HPDE6-E6E7 (cell line): ENCODE measurements around the gene ZNF460.
"Not testable (repeated sequence)": the region's sequence is repeated elsewhere in the genome, so short reads cannot be mapped to it uniquely, and the experiment has no call there.

Experiments used
- DNase-seq: peaks from one replicate; pipeline ENCODE4 v3.0.0; 2011; ENCODE audit warnings: missing footprints; ENCODE audit errors: extremely low spot score

Gene ZNF460

GRCh38 chr19:57280165-57280961 is at the start of gene ZNF460:
TSS of gene ZNF460 (plus strand) at chr19:57280485. CDS start at chr19:57280807, 322 bp downstream.
- peak; percentile 94 for DNase-seq

- no peak for DNase-seq
Observed at GRCh38 chr19:57231686-57232085, 48.6 kb upstream of the ZNF460 start.

GRCh38 chr19:57233207-57233606 is 47.1 kb upstream of the ZNF460 start:
- no peak for DNase-seq

- DNase-seq, result no peak
Observed at GRCh38 chr19:57239982-57240310, 40.3 kb upstream of the ZNF460 start.

DNA sequence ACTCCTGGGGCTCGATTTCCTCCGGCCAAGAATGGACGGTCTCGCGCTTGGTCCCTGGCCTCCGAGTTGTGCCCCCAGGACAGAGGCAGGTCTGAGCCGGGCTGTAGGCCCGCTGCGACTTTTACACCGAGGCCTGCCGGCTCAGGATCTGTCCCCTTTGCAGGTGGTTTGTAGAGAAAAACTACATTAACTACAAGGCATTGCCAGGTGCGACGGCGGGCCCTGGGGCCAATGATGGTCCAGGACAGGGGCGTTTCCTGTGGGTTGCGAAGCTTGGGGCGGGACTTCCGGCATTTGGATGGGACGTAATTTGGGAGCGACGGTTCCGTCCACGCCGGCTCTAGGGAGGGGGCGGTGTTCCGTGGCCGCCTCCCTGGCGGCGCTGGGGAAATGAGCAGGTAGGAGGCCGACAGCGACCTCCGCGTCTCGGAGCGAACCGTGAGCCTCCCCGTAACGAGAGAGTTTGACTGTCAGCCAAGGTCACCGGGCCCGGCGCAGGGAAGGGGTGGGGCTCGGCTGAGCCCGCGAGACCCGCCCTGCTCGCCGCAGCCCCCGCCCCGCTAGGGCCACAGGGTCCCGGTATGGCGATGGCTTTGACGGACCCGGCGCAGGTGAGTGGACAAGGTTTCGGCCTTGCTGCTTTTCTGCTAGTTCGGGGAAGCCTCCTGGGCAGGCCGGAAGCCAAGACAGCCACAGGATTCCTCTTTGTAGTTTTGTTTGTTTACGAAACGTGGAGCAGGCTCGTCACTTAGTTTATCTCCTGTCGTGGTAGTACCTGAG is 39.8 kb upstream of the ZNF460 start, which contains the start of gene ZNF805:
TSS of gene ZNF805 (plus strand) at position 322 of the 780 bp plus-strand sequence. CDS start at position 582, 260 bp downstream.
- DNase-seq, result peak; percentile 96

DNA sequence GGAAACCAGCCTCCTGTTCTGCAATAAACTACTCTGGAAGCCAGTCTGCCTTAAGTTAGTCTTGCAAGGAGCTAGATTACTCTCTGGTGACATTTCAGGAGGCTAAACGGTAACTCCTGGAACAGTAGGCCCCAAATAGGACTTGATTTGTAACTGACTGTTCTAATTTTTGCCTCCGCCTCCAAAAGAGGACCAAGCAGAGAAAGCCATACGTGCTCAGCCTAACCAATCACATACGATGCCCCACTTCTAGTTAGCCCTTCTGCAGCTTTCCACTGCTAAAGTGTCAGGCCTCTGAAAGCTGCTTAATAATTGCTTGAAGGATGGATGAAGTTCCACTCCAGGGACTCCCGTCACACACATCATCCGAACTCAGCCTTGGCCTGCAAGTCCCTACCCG is 39.1 kb upstream of the ZNF460 start:
- no peak for DNase-seq

GRCh38 chr19:57242821-57243220 is 37.5 kb upstream of the ZNF460 start:
- DNase-seq, result no peak

- DNase-seq, result no peak
Observed at GRCh38 chr19:57244513-57244912, 35.8 kb upstream of the ZNF460 start.

DNA sequence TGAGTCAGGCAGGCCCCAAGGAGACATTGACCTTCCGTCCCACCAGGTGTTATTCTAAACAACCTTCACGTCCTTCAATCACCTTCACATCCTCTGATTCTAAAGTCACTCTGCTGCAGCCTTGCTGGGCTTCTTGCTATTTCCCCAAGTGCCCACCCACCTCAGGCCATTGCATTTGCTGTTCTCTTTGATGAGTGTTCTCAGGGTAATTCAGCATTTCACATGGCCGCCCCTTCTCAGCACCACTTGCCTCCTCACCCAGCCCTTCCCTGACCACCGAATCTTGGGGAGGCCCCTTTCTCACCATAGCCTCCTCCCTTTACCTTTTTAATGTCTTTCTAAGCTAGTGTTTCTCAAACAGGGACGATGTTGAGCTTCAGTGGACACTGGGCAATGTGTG is 35.2 kb upstream of the ZNF460 start:
- no peak for DNase-seq

- DNase-seq, result no peak
Observed at GRCh38 chr19:57245959-57246358, 34.3 kb upstream of the ZNF460 start.

DNA sequence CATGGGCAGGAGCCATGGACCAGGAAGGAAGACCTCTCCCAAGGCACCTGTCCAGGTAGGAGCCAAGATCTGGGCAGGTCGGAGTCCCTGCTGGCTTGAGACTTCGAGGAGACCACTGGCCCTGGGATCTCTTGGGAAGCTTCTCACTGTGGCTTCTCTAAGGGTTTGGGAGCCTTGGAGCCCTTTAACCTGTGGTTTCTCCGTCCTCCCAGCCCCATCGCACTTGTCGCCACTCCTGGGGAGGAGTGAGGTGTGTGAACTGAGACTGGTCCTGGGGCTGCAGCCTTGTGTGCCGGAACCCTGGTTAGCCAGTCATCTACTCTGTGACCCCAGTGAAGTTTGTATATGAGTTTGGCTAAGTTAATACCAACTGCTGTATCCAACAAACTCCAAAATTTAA is 31.6 kb upstream of the ZNF460 start:
- no peak for DNase-seq

DNA sequence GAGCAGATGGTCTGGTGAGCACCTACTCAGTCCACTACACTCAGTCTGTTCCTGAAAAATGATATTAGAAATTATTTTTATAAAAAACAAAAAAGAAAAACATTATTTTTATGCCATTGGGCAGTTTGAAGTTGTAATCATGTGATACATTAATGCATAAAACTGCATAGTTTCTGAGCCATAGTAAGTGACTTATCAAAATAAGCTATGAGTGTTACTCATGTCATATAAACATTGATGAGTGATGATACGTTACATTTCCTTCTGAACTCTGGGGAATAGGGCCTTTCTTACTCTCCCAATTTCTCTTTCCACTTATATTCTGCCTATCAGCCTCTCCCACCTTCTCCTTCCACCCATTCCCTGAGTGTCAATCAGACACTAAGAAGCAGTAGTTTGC is 31.0 kb upstream of the ZNF460 start:
- DNase-seq, result no peak

GRCh38 chr19:57253767-57254166 is 26.5 kb upstream of the ZNF460 start:
- not testable (repeated sequence) for DNase-seq

DNA sequence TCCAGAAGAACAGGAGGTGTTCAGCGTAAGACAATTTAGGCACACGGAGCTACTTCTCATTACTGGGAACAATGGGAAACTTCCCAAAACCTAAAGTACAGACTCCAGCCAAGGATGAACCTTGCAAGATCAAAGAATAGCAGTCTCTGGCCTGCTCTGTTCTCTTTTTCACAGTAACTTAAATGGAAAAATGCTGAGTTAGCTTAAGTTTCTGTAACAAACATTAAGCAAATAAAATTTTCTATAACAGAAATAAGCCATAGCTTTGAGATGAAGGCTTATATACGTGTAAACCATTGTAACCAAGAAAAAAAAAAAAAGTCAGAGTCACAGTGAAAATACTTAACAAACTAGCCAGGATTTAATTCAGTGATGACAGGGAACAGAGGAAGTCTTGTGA is 18.2 kb upstream of the ZNF460 start:
- DNase-seq, result no peak

DNA sequence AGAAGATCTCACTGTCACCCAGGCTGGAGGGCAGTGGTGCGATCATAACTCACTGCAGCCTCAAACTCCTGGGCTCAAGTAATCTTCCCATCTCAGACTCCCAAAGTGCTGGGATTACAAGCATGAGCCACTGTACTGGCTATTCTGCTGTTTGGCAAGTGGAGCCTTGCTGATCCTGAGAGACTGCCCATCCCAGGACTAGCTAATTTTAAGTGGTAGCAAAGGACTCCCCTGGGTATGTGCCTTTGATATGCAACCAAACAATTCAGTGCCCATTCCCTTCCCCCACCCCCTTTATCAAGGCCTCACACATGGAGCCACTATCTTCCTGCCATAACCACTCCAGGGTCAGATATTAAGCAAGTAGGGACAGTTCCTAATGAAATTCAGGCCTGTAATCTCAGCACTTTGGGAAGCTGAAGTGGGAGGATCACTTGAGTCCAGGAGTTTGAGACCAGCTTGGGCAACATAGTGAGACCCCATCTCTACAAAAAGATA is 17.0 kb upstream of the ZNF460 start:
- DNase-seq, result no peak

- no peak for DNase-seq
Observed at GRCh38 chr19:57267291-57267690, 13.0 kb upstream of the ZNF460 start.

- peak; percentile 32 for DNase-seq
Observed at GRCh38 chr19:57269515-57270250, 10.6 kb upstream of the ZNF460 start.

- no peak for DNase-seq
Observed at GRCh38 chr19:57271280-57271679, 9.0 kb upstream of the ZNF460 start.

DNA sequence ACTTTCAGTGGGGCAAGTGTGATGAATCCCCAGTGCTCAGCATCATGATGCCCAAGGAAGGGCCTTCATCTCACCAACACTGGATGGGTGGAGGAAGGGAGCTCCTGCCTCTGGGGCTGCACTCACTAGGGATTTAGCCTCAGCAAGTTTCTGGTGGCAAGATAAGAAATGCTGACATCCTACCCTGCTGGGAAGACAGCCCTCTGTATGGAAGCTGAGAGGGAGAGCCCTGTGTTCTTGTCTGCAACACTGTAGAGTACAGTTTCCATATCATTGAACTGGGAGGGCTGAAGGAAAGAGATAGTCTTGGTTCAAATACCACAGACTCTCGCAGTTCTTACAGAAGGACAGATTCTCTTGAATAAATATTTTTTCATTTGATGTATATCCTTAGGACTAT is 7.3 kb upstream of the ZNF460 start:
- no peak for DNase-seq

DNA sequence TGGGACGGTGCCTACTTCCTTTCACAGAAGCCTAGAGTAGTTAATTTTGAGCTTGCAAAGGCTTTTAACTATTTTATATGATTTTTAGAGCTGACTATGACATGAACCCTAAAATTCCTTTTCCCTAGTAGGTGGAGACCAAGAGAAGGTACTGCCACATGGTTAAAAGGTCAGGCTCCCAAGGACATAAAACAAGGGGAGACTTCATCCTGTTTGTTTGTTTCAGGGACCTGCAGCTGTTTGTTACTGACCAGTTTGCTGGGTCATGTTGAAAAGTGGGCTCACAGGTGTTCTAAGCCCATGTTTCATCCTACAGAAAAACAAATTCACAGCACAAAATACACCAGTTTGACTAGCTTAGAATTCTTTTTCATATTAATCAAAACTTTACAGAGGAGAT is 3.9 kb upstream of the ZNF460 start:
- DNase-seq, result no peak

DNA sequence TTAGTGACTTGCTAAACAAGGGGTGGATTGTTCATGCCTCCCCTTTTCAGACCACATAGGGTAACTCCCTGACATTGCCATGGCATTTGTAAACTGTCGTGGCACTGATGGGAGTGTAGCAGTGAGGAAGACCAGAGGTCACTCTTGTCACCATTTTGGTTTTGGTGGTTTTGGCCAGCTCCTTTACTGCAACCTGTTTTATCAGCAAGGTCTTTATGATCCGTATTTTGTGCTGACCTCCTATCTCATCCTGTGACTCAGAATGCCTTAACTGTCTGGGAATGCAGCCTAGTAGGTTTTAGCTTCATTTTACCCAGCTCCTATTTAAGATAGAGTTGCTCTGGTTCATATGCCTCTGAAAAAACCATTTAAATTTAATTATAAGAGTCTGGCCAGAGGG is 1.8 kb upstream of the ZNF460 start:
- not testable (repeated sequence) for DNase-seq
